Transverse colon (tissue), 4 donors: ENCODE data around the gene RAPGEF4. TPM values are rescaled to one million over a fixed set of nuclear protein-coding genes. Genes with fewer than 3 reads are reported as not detected.

ENCODE experiments used
- DNase-seq: peaks from one replicate; pipeline ENCODE4 v3.0.0-alpha.2; 2019
- H3K27ac ChIP-seq, 4 donors: fragments of 200-600 bp; sonication (generic); 2 replicates each; pipeline ENCODE4 v1.5.1; 2016 to 2018; ENCODE audit warnings: inconsistent platforms in 4 of 4
- H3K27me3 ChIP-seq: fragments of 200-600 bp; sonication (generic); 2 replicates; pipeline ENCODE4 v1.5.1; 2017; ENCODE audit warnings: inconsistent platforms
- H3K36me3 ChIP-seq, 4 donors: fragments of 200-600 bp; sonication (generic); 2 replicates each; pipeline ENCODE4 v1.5.1; 2017 to 2019; ENCODE audit warnings: inconsistent platforms in 4 of 4
- H3K4me1 ChIP-seq, 4 donors: fragments of 200-600 bp; sonication (generic); 2 replicates each; pipeline ENCODE4 v1.5.1; 2017 to 2020; ENCODE audit warnings: inconsistent platforms in 4 of 4
- H3K4me3 ChIP-seq, 4 donors: fragments of 200-600 bp; sonication (generic); 1 replicate in 1 of 4; 2 replicates in 3 of 4; pipeline versions ENCODE4 v1.5.1 to v1.6.1; 2017 to 2019; ENCODE audit warnings: inconsistent platforms in 4 of 4
- H3K9me3 ChIP-seq, 2 donors: fragments of 200-600 bp; sonication (generic); 2 replicates each; pipeline ENCODE4 v1.5.1; 2017 to 2019; ENCODE audit warnings: inconsistent platforms in 2 of 2
- CTCF ChIP-seq, 5 experiments: fragments of 200-600 bp in 3 of 5; fragments of 450-650 bp in 2 of 5; sonication (generic) in 3 of 5; IDR thresholded peaks; 1 replicate in 2 of 5; 2 replicates in 3 of 5; pipeline ENCODE4 v1.5.1; 2016 to 2017; ENCODE audit warnings: antibody characterized with exemption in 5 of 5, inconsistent platforms in 3 of 5, mild to moderate bottlenecking in 2 of 5, moderate library complexity in 1 of 5
- EP300 ChIP-seq: sonication (generic); formaldehyde crosslinking; IDR thresholded peaks from one replicate; pipeline ENCODE4 v1.6.1; 2017; ENCODE audit warnings: antibody characterized with exemption, low read depth
- POLR2A ChIP-seq: fragments of 450-650 bp; IDR thresholded peaks from one replicate; pipeline ENCODE4 v1.6.1; 2016; ENCODE audit warnings: antibody characterized with exemption, mild to moderate bottlenecking, moderate library complexity
- POLR2AphosphoS5 ChIP-seq, 3 donors: sonication (generic); formaldehyde crosslinking; IDR thresholded peaks; one replicate each; pipeline ENCODE4 v1.6.1; 2016; ENCODE audit warnings: antibody characterized with exemption in 3 of 3
- WGBS, 2 donors: methylation state at CpG; one replicate each; pipeline ENCODE4 v1.1.5; 2018; ENCODE audit warnings: low coverage in 1 of 2; 5-methylcytosine and 5-hydroxymethylcytosine counted together
- in situ Hi-C, 4 donors: fragments of 200-750 bp; cut with MboI; loops; one replicate each; pipeline versions ENCODE4 v1.15.0 to v1.15.1; 2017; ENCODE audit warnings: low sequenced_read_pairs in 3 of 4, low pct_ligation_motif_present in 1 of 4, low pct_unique_long_range_greater_than_20kb in 1 of 4
- intact Hi-C: fragments of 100-400 bp; cut with DNase I; formaldehyde crosslinking; loops from one replicate; pipeline ENCODE4 v1.15.1; 2023; ENCODE audit warnings: low total_unique reads
- total RNA-seq, 4 donors: library from RNA; depleted of rRNA; stranded (reverse); fragments of >200 nt; gene quantifications; one replicate each; pipeline ENCODE4 v1.1.0, GENCODE V29; 2016

The RAPGEF4 gene
- total RNA-seq, 4 donors from 2014 or later, result 1.4 to 12.3 (median 2.2) TPM; not detected in 1

- no peak overlapping the region for H3K4me3 ChIP-seq
- TF ChIP-seq CTCF (IDR thresholded peaks at IDR 0.05) (no peak), EP300 (no peak), POLR2A (no peak), POLR2AphosphoS5 (IDR thresholded peaks at IDR 0.05) (no peak)
- intact Hi-C loops (no loop called here), in situ Hi-C loops (loop anchor here in 1 of 4 donors (25.0 kb wide), 1 partner anchor 132 kb away; no protein-coding TSS in a partner anchor)
- peaks cover 0 to 2% (median 0%) of the 10 kb centered on the region in 4 donors for H3K4me1 ChIP-seq
- 57 to 69% methylated on average over 8 of the region's 8 CpGs for WGBS, 2 donors
- no peak overlapping the region for H3K27ac ChIP-seq
- H3K9me3 ChIP-seq, result no peaks in the 10 kb centered on the region
- H3K36me3 ChIP-seq, result no peaks in the 10 kb centered on the region
- no peaks in the 10 kb centered on the region for H3K27me3 ChIP-seq
- no peak for DNase-seq
Measured at GRCh38 chr2:172944022-172944793, 208.6 kb downstream of the RAPGEF4 start.

DNA sequence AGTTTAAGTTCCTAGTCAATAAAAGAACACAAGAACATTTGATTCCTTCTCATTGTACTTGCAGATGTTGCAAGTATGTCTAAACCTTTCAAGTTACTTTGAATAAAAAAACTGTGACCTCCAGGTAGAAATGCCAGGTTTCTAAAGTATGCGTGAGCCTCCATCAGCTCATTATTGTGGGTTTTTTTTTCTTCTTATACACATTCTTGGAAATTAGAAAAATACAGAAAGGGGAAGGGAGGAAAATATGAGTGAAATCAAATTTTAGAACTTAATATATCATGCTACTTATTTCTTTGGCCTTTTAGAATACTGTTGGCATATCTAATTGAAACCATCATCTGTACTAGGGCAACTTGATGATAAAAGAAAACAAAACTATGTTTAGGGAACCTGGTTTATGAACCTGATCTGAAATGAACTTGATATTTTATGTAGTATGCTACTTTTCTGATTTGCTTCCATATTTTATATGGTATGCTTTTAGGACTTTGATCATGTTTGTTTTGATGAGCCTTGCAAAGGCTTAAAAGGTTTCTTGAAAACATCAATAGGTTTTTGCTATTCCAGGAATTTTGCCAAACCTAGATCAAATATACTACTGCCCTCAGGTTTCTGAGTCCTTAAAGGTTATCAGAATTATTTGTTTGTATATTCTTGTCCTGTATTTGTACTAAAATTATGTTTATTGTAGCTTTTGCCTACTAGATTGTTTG lies 209.3 kb downstream of the RAPGEF4 start:
- Histone ChIP-seq H3K4me3 (no peak overlapping the region), H3K4me1 (peaks cover 0 to 2% (median 0%) of the 10 kb centered on the region in 4 donors), H3K9me3 (no peaks in the 10 kb centered on the region), H3K36me3 (no peaks in the 10 kb centered on the region), H3K27me3 (no peaks in the 10 kb centered on the region), H3K27ac (no peak overlapping the region)
- WGBS, 2 donors, result 94 to 100% methylated on average over 1 of the region's 1 CpG
- intact Hi-C loops (no loop called here), in situ Hi-C loops (loop anchor here in 1 of 4 donors (25.0 kb wide), 1 partner anchor 133 kb away; no protein-coding TSS in a partner anchor)
- DNase-seq, result no peak
- no peak for TF ChIP-seq POLR2AphosphoS5 (IDR thresholded peaks at IDR 0.05)
- no peak for TF ChIP-seq EP300
- TF ChIP-seq POLR2A, result no peak
- no peak for TF ChIP-seq CTCF (IDR thresholded peaks at IDR 0.05)

DNA sequence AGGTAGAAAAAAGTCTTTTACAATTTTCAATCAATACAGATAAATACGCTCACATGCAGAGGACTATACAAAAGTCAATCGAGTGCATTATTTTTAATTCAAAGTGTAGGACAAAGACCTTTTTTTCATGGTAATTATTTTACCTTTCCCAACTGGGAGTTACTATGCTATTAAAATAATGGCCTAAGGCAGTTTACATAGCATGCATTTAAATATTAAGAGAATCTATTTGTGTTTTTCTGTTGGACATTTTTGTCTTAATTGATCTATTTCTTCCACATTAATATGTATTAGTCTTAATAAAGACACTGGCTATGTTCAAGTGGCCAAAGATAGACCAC lies 209.8 kb downstream of the RAPGEF4 start:
- TF ChIP-seq POLR2A (no peak), EP300 (no peak)
- intact Hi-C loops, result no loop called here
- in situ Hi-C loops, result loop anchor here in 1 of 4 donors (25.0 kb wide), 1 partner anchor 133 kb away; no protein-coding TSS in a partner anchor
- Histone ChIP-seq H3K27me3 (no peaks in the 10 kb centered on the region), H3K4me1 (peaks cover 0 to 2% (median 0%) of the 10 kb centered on the region in 4 donors), H3K27ac (no peak overlapping the region), H3K4me3 (no peak overlapping the region), H3K9me3 (no peaks in the 10 kb centered on the region), H3K36me3 (no peaks in the 10 kb centered on the region)
- 88% methylated on average over 2 of the region's 2 CpGs for WGBS, 2 donors
- no peak for DNase-seq

- 81 to 91% methylated on average over 1 to 3 of the region's 3 CpGs for WGBS, 2 donors
- Histone ChIP-seq H3K9me3 (no peaks in the 10 kb centered on the region), H3K27me3 (no peaks in the 10 kb centered on the region), H3K27ac (no peak overlapping the region), H3K36me3 (no peaks in the 10 kb centered on the region), H3K4me3 (no peak overlapping the region), H3K4me1 (peaks cover 0 to 2% (median 0%) of the 10 kb centered on the region in 4 donors)
- DNase-seq, result no peak
- intact Hi-C loops (no loop called here), in situ Hi-C loops (loop anchor here in 1 of 4 donors (25.0 kb wide), 1 partner anchor 135 kb away; no protein-coding TSS in a partner anchor)
- TF ChIP-seq POLR2A (no peak), EP300 (no peak), POLR2AphosphoS5 (IDR thresholded peaks at IDR 0.05) (no peak), CTCF (IDR thresholded peaks at IDR 0.05) (no peak)
Measured at GRCh38 chr2:172947461-172948153, 212.0 kb downstream of the RAPGEF4 start.
